ENCODE data around the gene MRPL28. TPM values are rescaled to one million over a fixed set of nuclear protein-coding genes. Genes with fewer than 3 reads are reported as not detected.
"Not testable (repeated sequence)": the region's sequence is repeated elsewhere in the genome, so short reads cannot be mapped to it uniquely, and the experiment has no call there.

MRPL28 gene
- total RNA-seq, 1 experiment from 2014 or later, result 61.4 TPM

DNA sequence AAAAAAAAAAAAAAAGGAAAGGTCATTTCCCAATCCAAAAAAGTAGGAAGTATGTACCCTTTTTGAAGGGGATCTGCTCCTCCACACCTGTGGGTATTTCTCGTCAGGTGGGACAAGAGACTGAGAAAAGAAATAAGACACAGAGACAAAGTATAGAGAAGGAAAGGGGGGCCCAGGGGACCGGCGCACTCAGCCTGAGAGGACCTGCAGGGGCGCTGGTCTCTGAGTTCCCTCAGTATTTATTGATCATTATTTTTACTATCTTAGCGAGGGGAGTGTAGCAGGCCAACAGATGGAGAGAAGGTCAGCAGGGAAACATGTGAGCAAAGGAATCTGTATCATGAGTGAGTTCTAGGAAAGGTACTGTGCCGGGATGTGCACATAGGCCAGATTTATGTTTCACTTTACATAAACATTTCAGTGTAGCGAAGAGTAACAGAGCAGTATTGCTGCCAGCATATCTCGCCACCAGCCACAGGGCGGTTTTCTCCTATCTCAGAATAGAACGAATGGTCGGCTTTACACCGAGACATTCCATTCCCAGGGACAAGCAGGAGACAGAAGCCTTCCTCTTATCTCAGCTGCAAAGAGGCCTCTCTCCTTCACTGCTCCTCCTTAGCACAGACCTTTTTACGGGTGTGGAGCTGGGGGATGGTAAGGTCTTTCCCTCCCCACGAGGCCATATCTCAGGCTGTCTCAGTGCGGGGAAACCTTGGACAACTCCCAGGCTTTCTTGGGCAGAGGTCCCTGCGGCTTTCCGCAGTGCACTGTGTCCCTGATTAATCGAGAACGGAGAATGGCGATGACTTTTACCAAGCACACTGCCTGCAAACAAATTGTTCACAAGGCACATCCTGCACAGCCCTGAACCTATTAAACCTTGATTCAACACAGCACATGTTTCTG lies 17.7 kb upstream of the MRPL28 start:
- H4K20me1 ChIP-seq (ENCODE audit: insufficient read depth); intact Hi-C loops (cut with micrococcal nuclease); H3K27me3 ChIP-seq (ENCODE audit: insufficient read depth, low read length); H2AFZ ChIP-seq (ENCODE audit: low read depth, low read length, poor library complexity, severe bottlenecking); H3K9me3 ChIP-seq (ENCODE audit: control insufficient read depth in 1 of 2, insufficient read depth in 1 of 2, low read depth in 1 of 2, low read length in 2 of 2); DNase-seq (ENCODE audit: low read depth, low spot score); H3K9ac ChIP-seq (ENCODE audit: low read length); H3K79me2 ChIP-seq (ENCODE audit: insufficient read depth, low read length); BruUV-seq (replicated peaks); RAD21 ChIA-PET (ENCODE audit: low non-redundant PET in 1 of 2, low total read pairs in 2 of 2, uncharacterized antibody in 2 of 2, unreplicated experiment in 2 of 2); POLR2A ChIA-PET; CTCF ChIA-PET; H3K4me2 ChIP-seq (ENCODE audit: low read length); H3K27ac ChIP-seq (ENCODE audit: low read depth, low read length); ATAC-seq; H3K4me3 ChIP-seq (replicated peaks in 1 of 2; ENCODE audit: low read depth in 1 of 2, low read length in 2 of 2); H3K9me2 ChIP-seq (ENCODE audit: insufficient read depth); H3K36me3 ChIP-seq (ENCODE audit: control insufficient read depth in 1 of 2, insufficient read depth in 2 of 2, low read length in 2 of 2): not testable (repeated sequence)
- peaks cover 4 to 13% of the 10 kb centered on the region in 2 experiments; a peak in 3 of 4 replicates for H3K4me1 ChIP-seq (ENCODE audit: control insufficient read depth in 1 of 2, insufficient read depth in 2 of 2, low read length in 2 of 2)

DNA sequence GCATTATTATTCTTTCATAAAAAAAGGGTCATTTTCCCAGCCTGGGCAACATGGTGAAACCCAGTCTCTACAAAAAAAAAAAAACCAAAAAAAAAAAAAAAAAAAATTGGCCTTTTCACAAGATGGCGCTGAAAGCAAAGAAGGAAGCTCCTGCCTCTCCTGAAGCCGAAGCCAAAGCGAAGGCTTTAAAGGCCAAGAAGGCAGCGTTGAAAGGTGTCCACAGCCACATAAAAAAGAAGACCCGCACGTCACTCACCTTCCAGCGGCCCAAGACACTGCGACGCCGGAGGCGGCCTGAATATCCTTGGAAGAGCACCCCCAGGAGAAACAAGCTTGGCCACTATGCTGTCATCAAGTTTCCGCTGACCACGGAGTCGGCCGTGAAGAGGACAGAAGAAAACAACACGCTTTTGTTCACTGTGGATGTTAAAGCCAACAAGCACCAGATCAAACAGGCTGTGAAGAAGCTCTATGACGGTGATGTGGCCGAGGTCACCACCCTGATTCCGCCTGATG lies 16.4 kb upstream of the MRPL28 start:
- ChIA-PET POLR2A (no interaction called here), RAD21 (ENCODE audit: low non-redundant PET in 1 of 2, low total read pairs in 2 of 2, uncharacterized antibody in 2 of 2, unreplicated experiment in 2 of 2) (interaction anchor here in 1 of 2 experiments (0.6 kb wide), 1 partner anchor 187 kb away, joined by 5 read pairs; no protein-coding TSS in a partner anchor), CTCF (no interaction called here)
- H3K4me1 ChIP-seq (ENCODE audit: control insufficient read depth in 1 of 2, insufficient read depth in 2 of 2, low read length in 2 of 2), result peaks cover 6 to 18% of the 10 kb centered on the region in 2 experiments; a peak in 3 of 4 replicates
- H4K20me1 ChIP-seq (ENCODE audit: insufficient read depth), result no peaks in the 10 kb centered on the region
- no peaks in the 10 kb centered on the region for H3K9me3 ChIP-seq (ENCODE audit: control insufficient read depth in 1 of 2, insufficient read depth in 1 of 2, low read depth in 1 of 2, low read length in 2 of 2)
- H3K27me3 ChIP-seq (ENCODE audit: insufficient read depth, low read length), result no peaks in the 10 kb centered on the region
- H3K9me2 ChIP-seq (ENCODE audit: insufficient read depth), result no peaks in the 10 kb centered on the region
- no peaks in the 10 kb centered on the region for H3K79me2 ChIP-seq (ENCODE audit: insufficient read depth, low read length)
- no TSS peak for BruUV-seq (replicated peaks)
- H2AFZ ChIP-seq (ENCODE audit: low read depth, low read length, poor library complexity, severe bottlenecking), result no peak overlapping the region
- H3K4me3 ChIP-seq (replicated peaks in 1 of 2; ENCODE audit: low read depth in 1 of 2, low read length in 2 of 2), result no peak overlapping the region
- no peak for ATAC-seq
- TF ChIP-seq ZFX (IDR thresholded peaks at IDR 0.05) (no peak), RAD21 (IDR thresholded peaks at IDR 0.05; ENCODE audit: low read depth) (no peak), CBX3 (IDR thresholded peaks at IDR 0.05; ENCODE audit: low read depth) (no peak), TCF7L2 (IDR thresholded peaks at IDR 0.05; ENCODE audit: borderline replicate concordance, extremely low read depth, insufficient read depth, insufficient read length) (no peak), SIN3A (IDR thresholded peaks at IDR 0.05; ENCODE audit: low read depth) (no peak)
- DNase-seq (ENCODE audit: low read depth, low spot score), result no peak
- H3K9ac ChIP-seq (ENCODE audit: low read length), result no peak overlapping the region
- no peak overlapping the region for H3K4me2 ChIP-seq (ENCODE audit: low read length)
- H3K36me3 ChIP-seq (ENCODE audit: control insufficient read depth in 1 of 2, insufficient read depth in 2 of 2, low read length in 2 of 2), result no peaks in the 10 kb centered on the region
- intact Hi-C loops (cut with micrococcal nuclease), result no loop called here
- no peak overlapping the region for H3K27ac ChIP-seq (ENCODE audit: low read depth, low read length)

All from HCT116 (cell line).